Progenitor cell of endocrine pancreas (in vitro differentiated cells): ENCODE data around the gene PLCB4. TPM values are rescaled to one million over a fixed set of nuclear protein-coding genes. Genes with fewer than 3 reads are reported as not detected.

Source experiments
- DNase-seq: peaks from one replicate; pipeline ENCODE4 v3.0.0; 2021; ENCODE audit warnings: low spot score; ENCODE audit not compliant: unreplicated experiment
- H3K27ac Mint-ChIP-seq: 2 replicates; pipeline ENCODE4 v1.8.0; 2021; ENCODE audit warnings: mild to moderate bottlenecking, moderate library complexity, mixed read lengths
- H3K27me3 Mint-ChIP-seq: 2 replicates; pipeline ENCODE4 v1.8.0; 2021; ENCODE audit warnings: mixed read lengths
- H3K36me3 Mint-ChIP-seq: 2 replicates; pipeline ENCODE4 v1.8.0; 2022; ENCODE audit warnings: mixed read lengths; ENCODE audit not compliant: insufficient read depth
- H3K4me1 Mint-ChIP-seq: 2 replicates; pipeline ENCODE4 v1.8.0; 2021; ENCODE audit warnings: low read depth, mixed read lengths
- H3K4me3 Mint-ChIP-seq: 2 replicates; pipeline ENCODE4 v1.8.0; 2021; ENCODE audit warnings: low read depth, mild to moderate bottlenecking, moderate library complexity, mixed read lengths
- H3K9me3 Mint-ChIP-seq: 2 replicates; pipeline ENCODE4 v1.8.0; 2021; ENCODE audit warnings: low read depth, mixed read lengths
- total RNA-seq: library from RNA; stranded (reverse); gene quantifications from 2 replicates; pipeline ENCODE4 v1.2.1, GENCODE V29; 2021
- TF ChIP-seq, protein P1 (sequence below): fragments of 200-600 bp; sonication (generic); IDR thresholded peaks from one replicate; pipeline ENCODE4 v1.5.0; 2021; ENCODE audit warnings: antibody characterized with exemption, mild to moderate bottlenecking; ENCODE audit not compliant: unreplicated experiment

PLCB4 gene
- total RNA-seq, 1 donor from 2014 or later: 17.2 TPM

DNA sequence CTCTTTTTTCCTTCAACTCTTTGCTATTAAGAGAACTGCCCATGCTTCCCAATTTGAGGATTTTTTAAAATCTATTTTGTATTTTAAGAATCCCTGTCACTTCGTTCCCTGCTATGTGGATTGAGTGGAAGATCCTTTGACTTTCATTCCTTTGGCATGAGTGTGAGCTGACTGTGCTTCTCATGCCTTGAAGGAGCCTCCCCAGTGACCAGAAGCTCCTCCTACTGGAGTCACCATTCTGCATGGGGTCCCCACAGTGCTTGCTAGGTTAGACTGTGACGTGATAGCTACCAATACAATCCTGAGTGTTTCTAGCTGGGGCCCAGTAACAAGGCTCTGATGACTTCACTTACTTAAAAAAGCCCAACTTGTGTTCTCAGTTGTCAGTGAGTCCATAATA is 341.1 kb downstream of the PLCB4 start:
- TF ChIP-seq, protein P1, sequence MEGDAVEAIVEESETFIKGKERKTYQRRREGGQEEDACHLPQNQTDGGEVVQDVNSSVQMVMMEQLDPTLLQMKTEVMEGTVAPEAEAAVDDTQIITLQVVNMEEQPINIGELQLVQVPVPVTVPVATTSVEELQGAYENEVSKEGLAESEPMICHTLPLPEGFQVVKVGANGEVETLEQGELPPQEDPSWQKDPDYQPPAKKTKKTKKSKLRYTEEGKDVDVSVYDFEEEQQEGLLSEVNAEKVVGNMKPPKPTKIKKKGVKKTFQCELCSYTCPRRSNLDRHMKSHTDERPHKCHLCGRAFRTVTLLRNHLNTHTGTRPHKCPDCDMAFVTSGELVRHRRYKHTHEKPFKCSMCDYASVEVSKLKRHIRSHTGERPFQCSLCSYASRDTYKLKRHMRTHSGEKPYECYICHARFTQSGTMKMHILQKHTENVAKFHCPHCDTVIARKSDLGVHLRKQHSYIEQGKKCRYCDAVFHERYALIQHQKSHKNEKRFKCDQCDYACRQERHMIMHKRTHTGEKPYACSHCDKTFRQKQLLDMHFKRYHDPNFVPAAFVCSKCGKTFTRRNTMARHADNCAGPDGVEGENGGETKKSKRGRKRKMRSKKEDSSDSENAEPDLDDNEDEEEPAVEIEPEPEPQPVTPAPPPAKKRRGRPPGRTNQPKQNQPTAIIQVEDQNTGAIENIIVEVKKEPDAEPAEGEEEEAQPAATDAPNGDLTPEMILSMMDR: no peak
- no peak for DNase-seq
- no peaks in the 10 kb centered on the region for H3K36me3 Mint-ChIP-seq
- H3K4me3 Mint-ChIP-seq: no peak overlapping the region
- no peaks in the 10 kb centered on the region for H3K27me3 Mint-ChIP-seq
- no peaks in the 10 kb centered on the region for H3K9me3 Mint-ChIP-seq
- no peaks in the 10 kb centered on the region for H3K4me1 Mint-ChIP-seq
- no peak overlapping the region for H3K27ac Mint-ChIP-seq

DNA sequence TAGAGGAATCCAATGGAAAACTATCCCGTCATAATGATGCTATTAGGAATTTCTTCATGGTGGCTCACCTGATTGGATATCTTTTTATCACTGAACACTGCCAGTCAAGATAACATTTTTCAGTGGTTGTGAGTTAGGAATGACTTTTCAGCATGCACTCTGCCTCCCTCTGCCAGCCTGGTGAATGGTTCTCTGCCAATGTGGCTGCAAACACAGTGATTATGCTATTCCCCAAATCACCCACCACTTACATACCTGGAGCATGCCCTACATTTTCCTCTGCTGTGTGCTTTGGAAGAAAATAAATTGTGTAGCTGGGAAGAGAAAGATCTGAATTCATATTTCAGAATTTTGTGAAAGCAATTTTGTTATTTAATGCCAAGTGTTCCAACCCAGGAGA is 342.9 kb downstream of the PLCB4 start:
- Mint-ChIP-seq H3K9me3 (no peaks in the 10 kb centered on the region), H3K27ac (no peak overlapping the region), H3K36me3 (no peaks in the 10 kb centered on the region), H3K4me1 (no peaks in the 10 kb centered on the region), H3K27me3 (no peaks in the 10 kb centered on the region), H3K4me3 (no peak overlapping the region)
- no peak for DNase-seq
- TF ChIP-seq, protein P1: no peak

DNA sequence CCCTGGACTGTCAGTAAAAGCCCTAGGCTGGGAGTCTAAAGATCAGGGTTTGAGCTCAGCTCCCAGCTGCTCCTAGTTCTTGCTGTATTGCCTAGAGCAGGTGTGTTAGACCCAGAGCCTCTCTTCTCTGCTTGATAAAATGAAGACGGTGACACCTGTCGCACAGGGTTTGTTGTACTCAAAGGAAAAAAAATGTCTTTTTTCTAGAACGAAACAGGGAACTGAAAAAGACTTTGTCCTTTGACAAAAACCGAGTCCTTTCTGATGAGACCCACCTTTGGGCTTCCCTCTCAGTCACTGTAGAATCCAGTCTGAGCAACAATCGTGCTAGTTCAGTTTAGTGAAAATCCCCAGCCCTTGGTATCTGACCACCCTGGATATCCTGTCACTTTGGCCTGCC is 343.4 kb downstream of the PLCB4 start:
- no peak overlapping the region for H3K27ac Mint-ChIP-seq
- no peaks in the 10 kb centered on the region for H3K36me3 Mint-ChIP-seq
- TF ChIP-seq, protein P1: no peak
- no peaks in the 10 kb centered on the region for H3K4me1 Mint-ChIP-seq
- H3K27me3 Mint-ChIP-seq: no peaks in the 10 kb centered on the region
- no peaks in the 10 kb centered on the region for H3K9me3 Mint-ChIP-seq
- no peak overlapping the region for H3K4me3 Mint-ChIP-seq
- DNase-seq: no peak

DNA sequence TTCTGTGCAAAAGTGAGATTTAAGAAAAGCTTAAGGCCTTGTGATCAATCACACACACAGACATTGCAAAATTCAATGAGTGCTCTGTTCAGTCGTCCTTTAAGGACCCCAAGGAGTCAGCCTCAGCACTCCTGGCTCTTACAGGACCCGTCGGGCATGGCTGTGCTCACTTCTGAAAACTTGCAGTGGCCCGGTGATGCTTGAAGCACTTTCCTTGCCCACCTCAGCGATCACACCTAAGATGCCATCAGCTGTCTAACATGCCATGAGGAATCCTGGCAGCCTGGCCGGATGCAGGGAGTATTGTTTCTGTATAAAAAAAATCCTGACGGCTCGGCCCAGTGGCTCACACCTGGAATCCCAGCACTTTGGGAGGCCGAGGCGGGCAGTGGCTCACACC is 344.1 kb downstream of the PLCB4 start:
- Mint-ChIP-seq H3K4me3 (no peak overlapping the region), H3K9me3 (no peaks in the 10 kb centered on the region), H3K4me1 (no peaks in the 10 kb centered on the region), H3K27me3 (no peaks in the 10 kb centered on the region), H3K36me3 (no peaks in the 10 kb centered on the region), H3K27ac (no peak overlapping the region)
- DNase-seq: no peak
- TF ChIP-seq, protein P1: no peak

DNA sequence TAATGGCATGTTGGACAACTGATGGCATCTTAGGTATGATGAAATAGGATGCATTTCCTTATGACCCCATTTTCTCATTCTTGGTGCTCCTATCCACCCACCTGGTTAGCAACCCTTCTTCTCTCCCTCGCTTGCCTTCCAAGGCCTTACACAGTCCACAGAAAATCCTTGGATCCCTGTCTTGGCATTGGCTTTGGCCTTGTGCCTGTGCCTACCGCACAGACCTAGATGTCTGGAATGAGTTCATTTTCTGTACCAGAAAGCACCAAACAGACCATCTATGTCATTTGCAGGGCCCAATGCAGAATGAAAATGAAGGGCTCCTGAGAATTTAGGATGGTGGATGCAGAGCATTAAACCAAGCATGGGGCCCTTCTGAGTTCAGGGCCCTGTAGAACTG is 346.5 kb downstream of the PLCB4 start:
- TF ChIP-seq, protein P1: no peak
- H3K27me3 Mint-ChIP-seq: no peaks in the 10 kb centered on the region
- H3K36me3 Mint-ChIP-seq: no peaks in the 10 kb centered on the region
- no peak overlapping the region for H3K27ac Mint-ChIP-seq
- H3K4me1 Mint-ChIP-seq: no peaks in the 10 kb centered on the region
- no peak overlapping the region for H3K4me3 Mint-ChIP-seq
- no peaks in the 10 kb centered on the region for H3K9me3 Mint-ChIP-seq
- DNase-seq: no peak
